NT2/D1 (cell line): ENCODE results near the gene DYNC2LI1.

ENCODE experiments used
- YY1 ChIP-seq: IDR thresholded peaks from 2 replicates; pipeline ENCODE4 v1.6.1; 2011; ENCODE audit not compliant: insufficient read length, insufficient read depth
- ZNF274 ChIP-seq: IDR thresholded peaks from 2 replicates; pipeline ENCODE4 v1.6.1; 2011; ENCODE audit warnings: mild to moderate bottlenecking, low read depth, low read length

DNA sequence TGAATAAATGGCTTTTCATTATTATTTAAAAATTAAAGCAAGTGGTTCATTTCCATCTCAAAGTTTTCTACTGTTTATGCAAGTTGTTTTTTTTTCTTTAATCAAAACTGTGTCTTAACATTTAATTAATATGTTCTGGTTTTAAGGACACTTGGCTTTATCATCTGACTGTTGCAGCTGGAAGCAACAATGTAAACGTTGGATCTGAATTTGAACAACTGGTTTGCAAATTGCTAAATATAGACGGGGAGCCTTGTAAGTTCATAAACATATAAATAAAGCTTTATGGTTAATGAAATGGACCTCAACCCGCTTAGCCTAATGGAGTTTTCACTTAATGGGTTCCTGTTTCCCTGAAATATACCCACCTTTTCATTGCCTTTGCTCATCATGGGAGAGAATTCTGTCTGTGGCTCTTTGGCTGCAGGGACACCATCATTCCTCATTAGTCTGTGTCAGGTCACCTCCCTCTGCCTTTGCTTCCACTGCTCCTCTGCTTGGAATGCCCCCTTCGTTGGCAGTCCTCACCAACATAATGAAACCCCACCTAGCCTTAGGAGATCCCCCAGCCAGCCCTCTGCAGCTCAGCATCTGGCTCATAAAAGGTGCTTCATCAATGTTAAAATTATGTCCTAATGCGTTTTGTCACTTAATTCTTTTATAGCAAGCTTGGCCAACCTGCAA, 44.2 kb upstream of the DYNC2LI1 start:
- TF ChIP-seq ZNF274 (no peak), YY1 (no peak)
